Measurements from ENCODE around the gene CCBE1. TPM values are rescaled to one million over a fixed set of nuclear protein-coding genes. Genes with fewer than 3 reads are reported as not detected.

Gene CCBE1
- total and polyA plus RNA-seq, 9 of the 15 experiments (the other 6 are each of a cell fraction or from before 2014, with no cell fraction given), result 0.20 TPM; not detected in 8

GRCh38 chr18:59689756-59690155, 7.5 kb downstream of the CCBE1 start (continued):
- TF ChIP-seq ZSCAN32 (CRISPR knock-in tag; IDR thresholded peaks at IDR 0.05) (no peak), ZNF518B (CRISPR knock-in tag; IDR thresholded peaks at IDR 0.05) (no peak), NCOA4 (IDR thresholded peaks at IDR 0.05; ENCODE audit: partially characterized antibody) (no peak)

DNA sequence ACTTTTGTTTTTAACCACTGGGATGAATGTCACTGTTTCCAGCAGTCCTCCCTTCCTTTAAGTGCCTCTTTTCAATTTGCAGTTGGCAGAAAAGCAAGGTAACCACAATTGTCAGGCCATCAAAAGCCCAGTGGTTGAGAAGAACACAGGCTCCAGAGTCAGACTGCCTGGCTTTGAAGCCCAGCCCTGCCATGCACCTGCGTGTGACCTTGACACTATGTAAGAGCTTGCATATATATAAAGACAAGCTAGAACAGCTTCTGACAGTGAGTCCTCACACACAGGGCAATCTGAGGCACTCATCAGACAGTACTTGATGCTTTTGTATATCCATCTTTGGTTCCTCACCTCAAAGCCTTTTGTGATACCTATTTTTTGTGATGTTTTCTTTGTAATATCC, 11.0 kb downstream of the CCBE1 start:
- ChIA-PET CTCF (ENCODE audit: low intra/inter-chr PET ratio) (no interaction called here), POLR2A (no interaction called here)
- WGBS (ENCODE audit: insufficient coverage, low coverage, missing lambda C conversion rate), result 0% methylated on average over 1 of the region's 1 CpG
- Histone ChIP-seq H3K27ac (ENCODE audit: extremely low read depth, low read depth, low read length) (no peak overlapping the region), H3K36me3 (ENCODE audit: control insufficient read depth, insufficient read depth, low read length) (no peaks in the 10 kb centered on the region), H3K4me3 (no peak overlapping the region), H3K4me2 (ENCODE audit: insufficient read depth, low read length) (no peak overlapping the region), H3K9ac (ENCODE audit: insufficient read depth in 1 of 2, low read depth in 2 of 2, low read length in 2 of 2) (no peak overlapping the region), H4K20me1 (replicated peaks; ENCODE audit: control insufficient read depth, insufficient read depth, low read length) (no peaks in the 10 kb centered on the region), H3K27me3 (ENCODE audit: control insufficient read depth in 2 of 2, insufficient read depth in 2 of 2, low read length in 2 of 2) (no peaks in the 10 kb centered on the region), H3K79me2 (ENCODE audit: control insufficient read depth, insufficient read depth, low read length) (no peaks in the 10 kb centered on the region), H3K9me3 (replicated peaks; ENCODE audit: control insufficient read depth, insufficient read depth, low read depth, low read length) (no peaks in the 10 kb centered on the region), H2AFZ (ENCODE audit: low read depth, low read length) (no peak overlapping the region), H3K9me1 (ENCODE audit: control insufficient read depth, insufficient read depth, low read length) (no peaks in the 10 kb centered on the region), H3K4me1 (replicated peaks in 1 of 2; ENCODE audit: control insufficient read depth in 2 of 2, insufficient read depth in 2 of 2, low read length in 2 of 2) (no peaks in the 10 kb centered on the region)
- FAIRE-seq (no peak), DNase-seq (ENCODE audit: extremely low read depth in 1 of 4, low spot score in 3 of 4) (no peak), ATAC-seq (no peak)
- intact Hi-C loops (cut with micrococcal nuclease) (no loop called here), in situ Hi-C loops (cut with MboI) (no loop called here)
- BruUV-seq (replicated peaks), result no TSS peak
- no peak for TF ChIP-seq ZNF175 (CRISPR knock-in tag; IDR thresholded peaks at IDR 0.05; ENCODE audit: low read depth)
- no peak for TF ChIP-seq ZFP30 (CRISPR knock-in tag; IDR thresholded peaks at IDR 0.05; ENCODE audit: borderline replicate concordance)
- TF ChIP-seq ZNF217 (CRISPR knock-in tag; IDR thresholded peaks at IDR 0.05), result no peak
- no peak for TF ChIP-seq XRCC4 (IDR thresholded peaks at IDR 0.05; ENCODE audit: extremely low read depth, insufficient read depth, insufficient read length)
- TF ChIP-seq CGGBP1 (CRISPR knock-in tag; IDR thresholded peaks at IDR 0.05), result no peak
- no peak for TF ChIP-seq ZBTB17 (CRISPR knock-in tag; IDR thresholded peaks at IDR 0.05)
